NCI-H69 (cell line): ENCODE measurements around the gene EEPD1.
"Not testable (repeated sequence)": the region's sequence is repeated elsewhere in the genome, so short reads cannot be mapped to it uniquely, and the experiment has no call there.

Experiments used
- DNase-seq: peaks from one replicate; lab custom pipeline; 2025; lab: John Stamatoyannopoulos, UW

EEPD1 gene

GRCh38 chr7:36316319-36316718 is 163.3 kb downstream of the EEPD1 start:
- DNase-seq, result no peak

GRCh38 chr7:36317276-36317675 is 164.2 kb downstream of the EEPD1 start:
- no peak for DNase-seq

- no peak for DNase-seq
Measured at GRCh38 chr7:36318116-36318515, 165.1 kb downstream of the EEPD1 start.

GRCh38 chr7:36321284-36321683 is 168.2 kb downstream of the EEPD1 start:
- not testable (repeated sequence) for DNase-seq

GRCh38 chr7:36336390-36336789 is 183.3 kb downstream of the EEPD1 start:
- DNase-seq, result no peak

- no peak for DNase-seq
Measured at GRCh38 chr7:36338256-36338655, 185.2 kb downstream of the EEPD1 start.

- no peak for DNase-seq
Measured at GRCh38 chr7:36343548-36343947, 190.5 kb downstream of the EEPD1 start.

GRCh38 chr7:36344622-36345021 is 191.6 kb downstream of the EEPD1 start:
- no peak for DNase-seq

- no peak for DNase-seq
Measured at GRCh38 chr7:36346260-36346831, 193.3 kb downstream of the EEPD1 start.

GRCh38 chr7:36348256-36348655 is 195.2 kb downstream of the EEPD1 start:
- no peak for DNase-seq

- DNase-seq, result no peak
Measured at GRCh38 chr7:36348771-36349170, 195.7 kb downstream of the EEPD1 start.

- DNase-seq, result no peak
Measured at GRCh38 chr7:36349626-36350025, 196.6 kb downstream of the EEPD1 start.
